CD14-positive monocyte (primary cell): Measurements from ENCODE around the gene PCK2. TPM values are rescaled to one million over a fixed set of nuclear protein-coding genes. Genes with fewer than 3 reads are reported as not detected.

Source experiments
- DNase-seq, 3 donors: peaks; one replicate each; pipeline ENCODE4 v3.0.0-alpha.2; 2011 to 2022
- H2AFZ ChIP-seq: 2 replicates; pipeline ENCODE4 v1.6.0; 2012; ENCODE audit warnings: mild to moderate bottlenecking, low read depth, low read length, inconsistent platforms; ENCODE audit not compliant: insufficient read depth, poor library complexity, severe bottlenecking
- H3K27ac ChIP-seq, 2 donors: 1 replicate in 1 of 2; 2 replicates in 1 of 2; pipeline ENCODE4 v1.5.1; 2012 to 2013; ENCODE audit warnings: low read length in 2 of 2, control low read depth in 1 of 2, inconsistent platforms in 1 of 2, low read depth in 1 of 2, mild to moderate bottlenecking in 1 of 2
- H3K27me3 ChIP-seq, 2 donors: one replicate each; pipeline versions ENCODE4 v1.6.0 to v1.6.1; 2011 to 2013; ENCODE audit warnings: low read length in 2 of 2; ENCODE audit not compliant: control insufficient read depth in 2 of 2, insufficient read depth in 2 of 2
- H3K36me3 ChIP-seq, 2 donors: replicated peaks in 1 of 2; 1 replicate in 1 of 2; 2 replicates in 1 of 2; pipeline versions ENCODE4 v1.5.1 to v1.6.1; 2012 to 2013; ENCODE audit warnings: low read length in 2 of 2, control low read depth in 1 of 2, inconsistent platforms in 1 of 2, mild to moderate bottlenecking in 1 of 2; ENCODE audit not compliant: insufficient read depth in 2 of 2, control insufficient read depth in 1 of 2
- H3K4me1 ChIP-seq, 2 donors: 1 replicate in 1 of 2; 2 replicates in 1 of 2; pipeline versions ENCODE4 v1.5.1 to v1.6.1; 2012 to 2013; ENCODE audit warnings: low read length in 2 of 2, control low read depth in 1 of 2, inconsistent platforms in 1 of 2, mild to moderate bottlenecking in 1 of 2, moderate library complexity in 1 of 2; ENCODE audit not compliant: insufficient read depth in 2 of 2, control insufficient read depth in 1 of 2
- H3K4me2 ChIP-seq: replicated peaks from 2 replicates; pipeline ENCODE3; 2012; ENCODE audit warnings: low read length, moderate library complexity, mild to moderate bottlenecking; ENCODE audit not compliant: poor library complexity, severe bottlenecking; ENCODE audit errors: extremely low read depth
- H3K4me3 ChIP-seq, 3 experiments: fragments of 200-600 bp in 1 of 3; sonication (generic) in 1 of 3; replicated peaks in 1 of 3; 1 replicate in 2 of 3; 2 replicates in 1 of 3; pipeline ENCODE4 v1.5.1; 2011 to 2013; ENCODE audit warnings: low read length in 3 of 3, mild to moderate bottlenecking in 3 of 3, control low read depth in 2 of 3, low read depth in 2 of 3, inconsistent platforms in 1 of 3, moderate library complexity in 1 of 3
- H3K79me2 ChIP-seq: 2 replicates; pipeline ENCODE4 v1.6.0; 2012; ENCODE audit warnings: mild to moderate bottlenecking, control low read depth, inconsistent platforms, low read length, moderate library complexity; ENCODE audit not compliant: insufficient read depth
- H3K9ac ChIP-seq: 2 replicates; pipeline ENCODE4 v1.6.0; 2017; ENCODE audit warnings: low read length, mild to moderate bottlenecking; ENCODE audit not compliant: insufficient read depth, poor library complexity, severe bottlenecking
- H3K9me3 ChIP-seq, 2 donors: replicated peaks in 1 of 2; 1 replicate in 1 of 2; 2 replicates in 1 of 2; pipeline versions ENCODE4 v1.5.1 to v1.6.1; 2012 to 2013; ENCODE audit warnings: low read length in 2 of 2, control low read depth in 1 of 2; ENCODE audit not compliant: control insufficient read depth in 1 of 2, insufficient read depth in 1 of 2
- H4K20me1 ChIP-seq: 2 replicates; pipeline ENCODE4 v1.6.0; 2012; ENCODE audit warnings: mild to moderate bottlenecking, low read length, control low read depth, moderate library complexity; ENCODE audit not compliant: insufficient read depth
- H3K27ac Mint-ChIP-seq, 7 donors: one replicate each; pipeline ENCODE4 v1.8.0; 2020; ENCODE audit warnings: mild to moderate bottlenecking in 7 of 7, mixed read lengths in 7 of 7, moderate library complexity in 6 of 7, inconsistent platforms in 2 of 7
- H3K27me3 Mint-ChIP-seq, 3 donors: one replicate each; pipeline ENCODE4 v1.8.0; 2021 to 2022; ENCODE audit warnings: low read depth in 3 of 3, mild to moderate bottlenecking in 3 of 3, mixed read lengths in 3 of 3, moderate library complexity in 3 of 3, inconsistent platforms in 1 of 3
- H3K36me3 Mint-ChIP-seq, 2 donors: one replicate each; pipeline ENCODE4 v1.8.0; 2020; ENCODE audit warnings: mixed read lengths in 2 of 2, inconsistent platforms in 1 of 2, mild to moderate bottlenecking in 1 of 2
- H3K4me1 Mint-ChIP-seq: one replicate; pipeline ENCODE4 v1.8.0; 2020; ENCODE audit warnings: mild to moderate bottlenecking, mixed read lengths
- H3K4me3 Mint-ChIP-seq, 2 donors: one replicate each; pipeline ENCODE4 v1.8.0; 2020; ENCODE audit warnings: mild to moderate bottlenecking in 2 of 2, mixed read lengths in 2 of 2, moderate library complexity in 1 of 2
- H3K9me3 Mint-ChIP-seq, 7 donors: one replicate each; pipeline ENCODE4 v1.8.0; 2020 to 2022; ENCODE audit warnings: mixed read lengths in 7 of 7, mild to moderate bottlenecking in 6 of 7, moderate library complexity in 6 of 7, inconsistent platforms in 2 of 7
- CTCF ChIP-seq: fragments of 200-600 bp; IDR thresholded peaks from one replicate; pipeline ENCODE4 v1.8.0; 2022; ENCODE audit warnings: antibody characterized with exemption, mild to moderate bottlenecking
- WGBS: methylation state at CpG from one replicate; pipeline ENCODE4 v1.1.5; 2013; ENCODE audit warnings: missing lambda C conversion rate; ENCODE audit not compliant: insufficient coverage; 5-methylcytosine and 5-hydroxymethylcytosine counted together
- intact Hi-C, 2 donors: fragments of 100-400 bp; cut with micrococcal nuclease; formaldehyde crosslinking; loops; one replicate each; pipeline versions ENCODE4 v1.15.0 to v1.15.1; 2023
- polyA plus RNA-seq, 3 donors: library from polyadenylated mRNA; depleted of rRNA in 1 of 3; unstranded in 2 of 3; stranded (reverse) in 1 of 3; fragments of 300-500 nt in 2 of 3; fragments of >200 nt in 1 of 3; fragmentation: Illumina TruSeq in 2 of 3; gene quantifications; 1 replicate in 2 of 3; 2 replicates in 1 of 3; pipeline ENCODE4 v1.2.3, GENCODE V29; 2012 to 2021

The PCK2 gene
- polyA plus RNA-seq, 3 donors: 29.9 to 34.2 (median 31.3) TPM

DNA sequence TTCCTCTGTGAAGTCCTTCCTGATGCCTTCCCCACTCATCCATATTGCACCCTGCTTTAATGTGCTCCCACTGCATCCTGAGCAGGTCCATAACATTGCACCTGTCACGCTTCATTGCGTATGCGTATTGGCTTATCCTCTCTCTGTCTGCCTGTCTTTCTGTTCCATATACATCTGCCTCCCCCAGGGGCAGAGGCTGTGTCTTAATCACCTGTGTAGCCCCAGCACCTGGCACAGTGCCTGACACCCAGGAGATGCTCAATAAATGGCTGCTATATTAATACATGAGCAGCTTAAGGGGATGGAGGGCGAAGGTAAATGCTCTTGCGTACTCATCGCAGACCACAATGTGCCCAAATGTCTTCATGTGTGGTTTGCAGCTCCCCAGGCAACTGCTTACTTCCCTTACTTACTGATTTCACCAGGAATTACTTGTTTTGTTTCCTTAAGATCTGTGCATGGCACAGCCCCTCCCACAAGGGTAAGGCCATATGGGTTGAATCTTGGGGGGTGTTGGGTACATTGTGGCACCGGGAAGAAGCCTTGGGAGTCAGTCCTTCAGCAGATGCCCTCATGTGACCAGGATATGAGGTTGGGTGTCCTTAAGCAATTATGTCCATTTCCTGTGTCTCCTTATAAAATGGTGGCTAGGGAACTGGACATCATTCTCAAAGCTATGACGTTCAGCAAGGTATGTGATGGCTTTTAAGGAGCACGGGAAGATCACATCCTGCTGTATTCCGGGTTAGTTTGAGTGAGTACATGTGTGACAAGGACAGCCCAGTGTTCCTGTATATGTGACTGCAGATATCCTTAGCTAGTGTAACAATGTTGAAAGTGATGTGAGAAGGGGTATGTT, 23.6 kb upstream of the PCK2 start:
- no peak for DNase-seq
- no peak overlapping the region for H3K4me2 ChIP-seq
- H3K4me1 ChIP-seq: no peaks in the 10 kb centered on the region
- H3K36me3 Mint-ChIP-seq: no peaks in the 10 kb centered on the region
- no peaks in the 10 kb centered on the region for H3K9me3 Mint-ChIP-seq
- H3K9ac ChIP-seq: no peak overlapping the region
- no peaks in the 10 kb centered on the region for H3K27me3 ChIP-seq
- peaks cover 4 to 15% (median 11%) of the 10 kb centered on the region in 3 donors for H3K27me3 Mint-ChIP-seq
- WGBS: 82% methylated on average over 7 of the region's 10 CpGs
- intact Hi-C loops: no loop called here
- H3K27ac ChIP-seq: no peak overlapping the region
- no peak for TF ChIP-seq CTCF
- H2AFZ ChIP-seq: no peak overlapping the region
- H3K9me3 ChIP-seq: no peaks in the 10 kb centered on the region
- H3K4me3 Mint-ChIP-seq: no peak overlapping the region
- no peak overlapping the region for H3K27ac Mint-ChIP-seq
- no peaks in the 10 kb centered on the region for H3K79me2 ChIP-seq
- no peaks in the 10 kb centered on the region for H3K36me3 ChIP-seq
- no peaks in the 10 kb centered on the region for H4K20me1 ChIP-seq
- no peak overlapping the region for H3K4me3 ChIP-seq
- H3K4me1 Mint-ChIP-seq: peaks cover 11% of the 10 kb centered on the region

- Mint-ChIP-seq H3K9me3 (no peaks in the 10 kb centered on the region), H3K27me3 (peaks cover 4 to 17% (median 13%) of the 10 kb centered on the region in 3 donors), H3K36me3 (no peaks in the 10 kb centered on the region), H3K4me3 (no peak within 1 kb of the TSS), H3K27ac (peak within 1 kb of the TSS in 1 of 7 donors; percentile 36), H3K4me1 (peaks cover 15% of the 10 kb centered on the region)
- no peaks in the 10 kb centered on the region for H4K20me1 ChIP-seq
- WGBS: 68% methylated on average over 9 of the region's 19 CpGs
- H3K4me2 ChIP-seq: no peak within 1 kb of the TSS
- H2AFZ ChIP-seq: no peak within 1 kb of the TSS
- no peak for TF ChIP-seq CTCF
- intact Hi-C loops: no loop called here
- no peaks in the 10 kb centered on the region for H3K4me1 ChIP-seq
- no peaks in the 10 kb centered on the region for H3K79me2 ChIP-seq
- no peaks in the 10 kb centered on the region for H3K9me3 ChIP-seq
- H3K4me3 ChIP-seq: no peak within 1 kb of the TSS
- no peak within 1 kb of the TSS for H3K27ac ChIP-seq
- H3K9ac ChIP-seq: no peak within 1 kb of the TSS
- H3K27me3 ChIP-seq: no peaks in the 10 kb centered on the region
- no peaks in the 10 kb centered on the region for H3K36me3 ChIP-seq
- DNase-seq: no peak
These were observed 22.9 kb upstream of the PCK2 start, which contains the start of gene CPNE6 for GRCh38 chr14:24071144-24071697. Gene CPNE6, plus strand, starts transcription at chr14:24071562. Its CDS starts 1,375 bp downstream, at chr14:24072937.
